SU-DHL-6 (cell line): Measurements from ENCODE around the gene ZNF532.
A peak's percentile ranks its signal among the peaks of the same experiment; 100 is the strongest.

Experiments used
- H2AFZ ChIP-seq: fragments of 200-600 bp; sonication (generic); 2 replicates; pipeline ENCODE4 v1.6.1; 2014; ENCODE audit warnings: low read depth, mild to moderate bottlenecking, moderate library complexity, mixed read lengths, antibody characterized with exemption, low read length; ENCODE audit not compliant: severe bottlenecking
- H3F3A ChIP-seq: fragments of 200-600 bp; shearing (Covaris generic); 2 replicates; pipeline ENCODE4 v1.6.0; 2016; ENCODE audit warnings: antibody characterized with exemption, mild to moderate bottlenecking; ENCODE audit not compliant: insufficient read depth
- H3K27ac ChIP-seq: fragments of 200-600 bp; sonication (generic); 2 replicates; pipeline ENCODE4 v1.5.1; 2016; ENCODE audit warnings: low read depth, mild to moderate bottlenecking, low read length, moderate library complexity, mixed read lengths
- H3K27me3 ChIP-seq: fragments of 200-600 bp; sonication (generic), shearing (Covaris generic); 2 replicates; pipeline ENCODE4 v1.6.0; 2014; ENCODE audit warnings: mild to moderate bottlenecking, low read length
- H3K36me3 ChIP-seq: fragments of 200-600 bp; sonication (generic); 2 replicates; pipeline ENCODE4 v1.6.1; 2014; ENCODE audit warnings: mild to moderate bottlenecking, low read length, mixed read lengths
- H3K4me2 ChIP-seq: fragments of 300-600, 200-600 bp; shearing (Covaris generic), sonication (generic); 2 replicates; pipeline ENCODE4 v1.6.0; 2014; ENCODE audit warnings: low read length, low read depth, mild to moderate bottlenecking; ENCODE audit not compliant: poor library complexity, severe bottlenecking
- H3K4me3 ChIP-seq: fragments of 200-600 bp; sonication (generic); 2 replicates; pipeline ENCODE4 v1.5.1; 2014; ENCODE audit warnings: antibody characterized with exemption, low read length, mild to moderate bottlenecking, mixed read lengths; ENCODE audit not compliant: insufficient read depth, poor library complexity, severe bottlenecking
- H3K79me2 ChIP-seq: fragments of 200-600 bp; sonication (generic); 2 replicates; pipeline ENCODE4 v1.6.1; 2014; ENCODE audit warnings: mild to moderate bottlenecking, low read length, moderate library complexity; ENCODE audit not compliant: insufficient read depth
- H3K9ac ChIP-seq: fragments of 200-600 bp; sonication (generic); 2 replicates; pipeline ENCODE4 v1.7.0; 2014; ENCODE audit warnings: mild to moderate bottlenecking, low read length
- H3K9me2 ChIP-seq: fragments of 200-600 bp; sonication (generic); replicated peaks from 2 replicates; pipeline ENCODE4 v1.6.1; 2014; ENCODE audit warnings: low read length; ENCODE audit not compliant: insufficient read depth
- H3K9me3 ChIP-seq: fragments of 200-600 bp; sonication (generic); 2 replicates; pipeline ENCODE4 v1.6.1; 2014; ENCODE audit warnings: low read length, mixed read lengths; ENCODE audit not compliant: insufficient read depth
- H4K20me1 ChIP-seq: fragments of 200-600 bp; sonication (generic); 2 replicates; pipeline ENCODE4 v1.6.1; 2014; ENCODE audit warnings: low read depth, mild to moderate bottlenecking, antibody characterized with exemption, low read length, moderate library complexity, mixed read lengths
- EZH2phosphoT487 ChIP-seq: fragments of 200-600 bp; sonication (generic), shearing (Covaris generic); conservative IDR thresholded peaks from 2 replicates; pipeline ENCODE4 v1.6.1; 2018; ENCODE audit warnings: mild to moderate bottlenecking, antibody characterized with exemption, low read length, moderate library complexity, mixed read lengths
- TF ChIP-seq, protein P1 (sequence below): fragments of 200-600 bp; sonication (generic); IDR thresholded peaks from one replicate; pipeline ENCODE4 v1.5.1; 2017; ENCODE audit warnings: antibody characterized with exemption, mild to moderate bottlenecking, low read length, moderate library complexity; ENCODE audit not compliant: insufficient read depth, poor library complexity, severe bottlenecking

ZNF532 gene, protein sequence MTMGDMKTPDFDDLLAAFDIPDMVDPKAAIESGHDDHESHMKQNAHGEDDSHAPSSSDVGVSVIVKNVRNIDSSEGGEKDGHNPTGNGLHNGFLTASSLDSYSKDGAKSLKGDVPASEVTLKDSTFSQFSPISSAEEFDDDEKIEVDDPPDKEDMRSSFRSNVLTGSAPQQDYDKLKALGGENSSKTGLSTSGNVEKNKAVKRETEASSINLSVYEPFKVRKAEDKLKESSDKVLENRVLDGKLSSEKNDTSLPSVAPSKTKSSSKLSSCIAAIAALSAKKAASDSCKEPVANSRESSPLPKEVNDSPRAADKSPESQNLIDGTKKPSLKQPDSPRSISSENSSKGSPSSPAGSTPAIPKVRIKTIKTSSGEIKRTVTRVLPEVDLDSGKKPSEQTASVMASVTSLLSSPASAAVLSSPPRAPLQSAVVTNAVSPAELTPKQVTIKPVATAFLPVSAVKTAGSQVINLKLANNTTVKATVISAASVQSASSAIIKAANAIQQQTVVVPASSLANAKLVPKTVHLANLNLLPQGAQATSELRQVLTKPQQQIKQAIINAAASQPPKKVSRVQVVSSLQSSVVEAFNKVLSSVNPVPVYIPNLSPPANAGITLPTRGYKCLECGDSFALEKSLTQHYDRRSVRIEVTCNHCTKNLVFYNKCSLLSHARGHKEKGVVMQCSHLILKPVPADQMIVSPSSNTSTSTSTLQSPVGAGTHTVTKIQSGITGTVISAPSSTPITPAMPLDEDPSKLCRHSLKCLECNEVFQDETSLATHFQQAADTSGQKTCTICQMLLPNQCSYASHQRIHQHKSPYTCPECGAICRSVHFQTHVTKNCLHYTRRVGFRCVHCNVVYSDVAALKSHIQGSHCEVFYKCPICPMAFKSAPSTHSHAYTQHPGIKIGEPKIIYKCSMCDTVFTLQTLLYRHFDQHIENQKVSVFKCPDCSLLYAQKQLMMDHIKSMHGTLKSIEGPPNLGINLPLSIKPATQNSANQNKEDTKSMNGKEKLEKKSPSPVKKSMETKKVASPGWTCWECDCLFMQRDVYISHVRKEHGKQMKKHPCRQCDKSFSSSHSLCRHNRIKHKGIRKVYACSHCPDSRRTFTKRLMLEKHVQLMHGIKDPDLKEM (N-terminal part only)

DNA sequence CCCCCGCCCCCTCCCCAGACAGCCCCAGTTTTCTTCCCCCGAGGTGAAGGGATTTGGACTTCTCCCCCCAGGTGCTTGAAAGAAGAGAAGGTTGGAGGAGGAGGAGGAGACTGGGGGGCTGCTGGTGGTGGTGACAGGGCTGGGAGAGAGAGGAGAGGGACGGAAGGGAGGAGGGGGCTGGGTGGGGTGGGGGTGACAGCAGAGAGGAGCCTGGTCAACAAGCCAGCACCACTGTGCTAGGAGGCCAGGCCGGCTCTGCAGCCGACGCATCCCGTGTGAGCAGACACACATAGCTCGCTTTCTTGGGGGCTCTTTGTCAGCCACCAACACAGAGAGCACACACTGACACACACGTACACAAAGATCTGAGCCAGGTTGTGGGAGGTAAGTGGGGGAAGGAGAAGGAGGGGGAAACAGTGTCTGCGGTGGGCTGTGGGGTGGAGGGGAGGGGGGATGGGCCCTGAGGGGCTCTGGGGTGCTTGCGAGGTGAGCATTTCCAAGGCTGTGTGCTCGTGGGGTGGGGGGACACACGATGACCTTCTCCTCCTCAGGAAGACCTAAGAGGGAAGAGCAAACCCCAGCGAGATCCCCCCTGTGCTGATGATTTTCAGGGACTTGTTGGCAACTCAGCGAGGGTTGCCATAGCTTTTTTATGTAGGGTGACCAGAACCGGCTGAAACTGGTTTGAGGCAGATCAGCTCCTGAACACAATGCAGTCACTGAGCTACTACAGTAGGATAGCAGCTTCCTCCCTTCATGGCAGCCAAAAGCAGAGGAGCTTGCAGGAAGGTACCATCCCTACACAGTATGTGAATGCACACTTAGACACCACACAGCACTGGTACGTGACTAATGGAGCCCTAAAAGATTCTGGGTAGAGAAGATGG is at the start of gene ZNF532:
TSS of gene ZNF532 (plus strand) at position 732 of the 887 bp plus-strand sequence. CDS start 53,411 bp downstream, outside the sequence.
- Histone ChIP-seq H3K36me3 (peaks cover 13% of the 10 kb centered on the region), H3K4me3 (peak within 1 kb of the TSS; percentile 55), H3F3A (peaks cover 23% of the 10 kb centered on the region), H3K4me2 (peak within 1 kb of the TSS; percentile 57), H4K20me1 (no peaks in the 10 kb centered on the region), H3K27me3 (no peaks in the 10 kb centered on the region), H3K27ac (peak within 1 kb of the TSS; percentile 80), H3K9me3 (no peaks in the 10 kb centered on the region), H2AFZ (peak within 1 kb of the TSS; percentile 72), H3K79me2 (peaks cover 35% of the 10 kb centered on the region; the same call in 1 of the 2 replicates), H3K9me2 (no peaks in the 10 kb centered on the region), H3K9ac (peak within 1 kb of the TSS; percentile 75)
- TF ChIP-seq, protein P1, sequence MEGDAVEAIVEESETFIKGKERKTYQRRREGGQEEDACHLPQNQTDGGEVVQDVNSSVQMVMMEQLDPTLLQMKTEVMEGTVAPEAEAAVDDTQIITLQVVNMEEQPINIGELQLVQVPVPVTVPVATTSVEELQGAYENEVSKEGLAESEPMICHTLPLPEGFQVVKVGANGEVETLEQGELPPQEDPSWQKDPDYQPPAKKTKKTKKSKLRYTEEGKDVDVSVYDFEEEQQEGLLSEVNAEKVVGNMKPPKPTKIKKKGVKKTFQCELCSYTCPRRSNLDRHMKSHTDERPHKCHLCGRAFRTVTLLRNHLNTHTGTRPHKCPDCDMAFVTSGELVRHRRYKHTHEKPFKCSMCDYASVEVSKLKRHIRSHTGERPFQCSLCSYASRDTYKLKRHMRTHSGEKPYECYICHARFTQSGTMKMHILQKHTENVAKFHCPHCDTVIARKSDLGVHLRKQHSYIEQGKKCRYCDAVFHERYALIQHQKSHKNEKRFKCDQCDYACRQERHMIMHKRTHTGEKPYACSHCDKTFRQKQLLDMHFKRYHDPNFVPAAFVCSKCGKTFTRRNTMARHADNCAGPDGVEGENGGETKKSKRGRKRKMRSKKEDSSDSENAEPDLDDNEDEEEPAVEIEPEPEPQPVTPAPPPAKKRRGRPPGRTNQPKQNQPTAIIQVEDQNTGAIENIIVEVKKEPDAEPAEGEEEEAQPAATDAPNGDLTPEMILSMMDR, result no peak
- no peak for TF ChIP-seq EZH2phosphoT487

- H3K9ac ChIP-seq, result no peak overlapping the region
- no peaks in the 10 kb centered on the region for H3K79me2 ChIP-seq
- H3F3A ChIP-seq, result no peaks in the 10 kb centered on the region
- H3K27ac ChIP-seq, result no peak overlapping the region
- no peak overlapping the region for H3K4me2 ChIP-seq
- no peak overlapping the region for H3K4me3 ChIP-seq
- no peaks in the 10 kb centered on the region for H3K27me3 ChIP-seq
- no peaks in the 10 kb centered on the region for H3K36me3 ChIP-seq
- no peaks in the 10 kb centered on the region for H4K20me1 ChIP-seq
- H3K9me2 ChIP-seq, result no peaks in the 10 kb centered on the region
- no peak overlapping the region for H2AFZ ChIP-seq
- TF ChIP-seq, protein P1, result no peak
- no peak for TF ChIP-seq EZH2phosphoT487
- no peaks in the 10 kb centered on the region for H3K9me3 ChIP-seq
Measured at GRCh38 chr18:58819051-58819450, 45.6 kb upstream of the ZNF532 start.

DNA sequence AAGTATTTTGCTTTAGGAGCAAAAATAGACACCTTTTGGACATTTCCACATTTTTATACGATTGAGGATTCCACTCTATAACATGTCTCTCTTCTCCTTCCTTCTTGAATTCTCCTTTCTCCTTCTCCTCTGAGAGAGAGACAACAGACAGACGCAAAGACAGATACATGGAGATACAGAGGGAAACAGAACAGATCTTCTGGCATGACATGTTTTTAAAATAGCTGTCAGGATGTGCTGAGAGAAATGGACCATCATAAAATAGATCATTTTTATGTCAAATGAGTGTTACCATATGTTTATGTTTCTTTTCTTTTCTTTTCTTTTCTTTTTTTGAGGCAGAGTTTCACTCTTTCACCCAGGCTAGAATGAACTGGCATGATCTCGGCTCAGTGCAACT is 44.4 kb upstream of the ZNF532 start:
- no peak overlapping the region for H3K4me2 ChIP-seq
- TF ChIP-seq, protein P1, result no peak
- TF ChIP-seq EZH2phosphoT487, result no peak
- H3F3A ChIP-seq, result no peaks in the 10 kb centered on the region
- H3K4me3 ChIP-seq, result no peak overlapping the region
- H3K9ac ChIP-seq, result no peak overlapping the region
- H3K9me3 ChIP-seq, result no peaks in the 10 kb centered on the region
- no peaks in the 10 kb centered on the region for H3K9me2 ChIP-seq
- H3K79me2 ChIP-seq, result no peaks in the 10 kb centered on the region
- no peak overlapping the region for H3K27ac ChIP-seq
- H2AFZ ChIP-seq, result no peak overlapping the region
- no peaks in the 10 kb centered on the region for H3K27me3 ChIP-seq
- H4K20me1 ChIP-seq, result no peaks in the 10 kb centered on the region
- no peaks in the 10 kb centered on the region for H3K36me3 ChIP-seq
